ENCODE results near the gene PNMT.

Gene PNMT, protein sequence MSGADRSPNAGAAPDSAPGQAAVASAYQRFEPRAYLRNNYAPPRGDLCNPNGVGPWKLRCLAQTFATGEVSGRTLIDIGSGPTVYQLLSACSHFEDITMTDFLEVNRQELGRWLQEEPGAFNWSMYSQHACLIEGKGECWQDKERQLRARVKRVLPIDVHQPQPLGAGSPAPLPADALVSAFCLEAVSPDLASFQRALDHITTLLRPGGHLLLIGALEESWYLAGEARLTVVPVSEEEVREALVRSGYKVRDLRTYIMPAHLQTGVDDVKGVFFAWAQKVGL

GRCh38 chr17:39667945-39668924 is at the start of gene PNMT:
PNMT (plus strand) TSS chr17:39668453; CDS start chr17:39668476, 23 bp downstream.
- in situ Hi-C loops (cut with HindIII; ENCODE audit: low pct_ligation_motif_present, low sequenced_read_pairs), result no loop called here
- TF ChIP-seq CTCF (IDR thresholded peaks at IDR 0.05; ENCODE audit: low read depth, low read length, missing control alignments), result peak; percentile 75
- Histone ChIP-seq H3K36me3 (replicated peaks) (no peaks in the 10 kb centered on the region), H3K4me3 (ENCODE audit: low read depth, low read length) (peak within 1 kb of the TSS; percentile 20), H3K27me3 (replicated peaks) (peaks cover 16% of the 10 kb centered on the region), H3K27ac (no peak within 1 kb of the TSS)
- peak; percentile 9 for DNase-seq

DNA sequence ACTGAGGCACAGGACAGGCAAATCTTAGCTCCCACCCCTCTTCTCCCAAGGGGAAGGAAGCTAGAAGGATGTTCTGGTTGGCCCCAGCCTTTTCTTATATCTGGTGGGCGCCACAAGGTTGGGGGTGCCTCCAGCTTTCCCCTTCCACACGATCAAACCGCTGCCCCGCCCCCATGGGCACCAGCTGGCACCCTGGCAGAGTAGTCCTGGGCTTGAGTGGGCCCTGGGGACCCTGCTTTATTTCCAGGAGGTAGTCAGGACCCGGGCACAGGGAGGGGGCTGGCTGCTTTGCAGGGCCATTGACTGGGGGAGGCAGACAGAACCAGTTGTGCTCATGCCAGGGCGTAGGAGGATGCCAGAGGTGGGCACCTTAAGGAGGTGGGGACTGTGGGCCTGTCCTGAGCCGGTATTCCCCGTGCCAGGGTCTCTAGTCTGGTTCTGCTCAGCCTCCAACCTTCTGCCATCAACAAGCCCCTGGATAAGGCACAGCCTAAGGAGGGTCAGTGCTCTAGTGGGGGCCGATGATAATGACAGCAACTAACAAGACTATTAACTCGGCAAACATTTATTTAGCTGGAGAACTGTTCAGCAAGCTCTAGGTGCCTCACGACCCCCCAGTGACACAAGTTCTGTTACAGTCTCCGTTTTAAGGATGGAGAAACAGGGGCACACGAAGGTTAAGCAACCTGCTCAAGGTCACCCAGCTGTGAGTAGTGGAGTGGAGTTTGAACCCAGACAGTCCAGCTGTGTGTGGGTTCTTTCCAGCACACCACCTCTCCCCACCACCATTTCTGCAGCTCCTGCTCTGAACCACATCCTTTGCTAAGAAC is 49.1 kb upstream of the PNMT start:
- no peak for DNase-seq
- TF ChIP-seq CTCF (IDR thresholded peaks at IDR 0.05; ENCODE audit: low read depth, low read length, missing control alignments), result no peak
- Histone ChIP-seq H3K4me3 (ENCODE audit: low read depth, low read length) (no peak overlapping the region), H3K27ac (no peak overlapping the region), H3K27me3 (replicated peaks) (peaks cover 27% of the 10 kb centered on the region), H3K36me3 (replicated peaks) (no peaks in the 10 kb centered on the region)
- in situ Hi-C loops (cut with HindIII; ENCODE audit: low pct_ligation_motif_present, low sequenced_read_pairs), result no loop called here

DNA sequence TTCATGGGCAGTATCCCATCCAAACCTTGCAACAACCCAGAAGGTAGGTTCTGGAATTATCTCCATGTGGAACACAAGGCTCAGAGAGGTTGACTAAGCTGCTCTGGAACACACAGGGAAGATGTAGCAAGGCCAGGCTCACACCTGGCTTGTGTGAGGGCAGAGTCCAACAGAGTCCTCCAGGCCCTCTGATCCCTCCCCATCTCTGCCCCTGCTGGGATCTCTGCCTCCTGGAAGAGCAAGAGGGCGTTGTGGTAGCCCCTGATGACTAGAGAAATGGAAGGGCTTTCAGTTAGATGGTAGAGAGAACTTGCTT is 48.5 kb upstream of the PNMT start:
- Histone ChIP-seq H3K4me3 (ENCODE audit: low read depth, low read length) (no peak overlapping the region), H3K27me3 (replicated peaks) (peaks cover 30% of the 10 kb centered on the region), H3K27ac (no peak overlapping the region), H3K36me3 (replicated peaks) (no peaks in the 10 kb centered on the region)
- TF ChIP-seq CTCF (IDR thresholded peaks at IDR 0.05; ENCODE audit: low read depth, low read length, missing control alignments), result no peak
- no peak for DNase-seq
- in situ Hi-C loops (cut with HindIII; ENCODE audit: low pct_ligation_motif_present, low sequenced_read_pairs), result no loop called here

DNA sequence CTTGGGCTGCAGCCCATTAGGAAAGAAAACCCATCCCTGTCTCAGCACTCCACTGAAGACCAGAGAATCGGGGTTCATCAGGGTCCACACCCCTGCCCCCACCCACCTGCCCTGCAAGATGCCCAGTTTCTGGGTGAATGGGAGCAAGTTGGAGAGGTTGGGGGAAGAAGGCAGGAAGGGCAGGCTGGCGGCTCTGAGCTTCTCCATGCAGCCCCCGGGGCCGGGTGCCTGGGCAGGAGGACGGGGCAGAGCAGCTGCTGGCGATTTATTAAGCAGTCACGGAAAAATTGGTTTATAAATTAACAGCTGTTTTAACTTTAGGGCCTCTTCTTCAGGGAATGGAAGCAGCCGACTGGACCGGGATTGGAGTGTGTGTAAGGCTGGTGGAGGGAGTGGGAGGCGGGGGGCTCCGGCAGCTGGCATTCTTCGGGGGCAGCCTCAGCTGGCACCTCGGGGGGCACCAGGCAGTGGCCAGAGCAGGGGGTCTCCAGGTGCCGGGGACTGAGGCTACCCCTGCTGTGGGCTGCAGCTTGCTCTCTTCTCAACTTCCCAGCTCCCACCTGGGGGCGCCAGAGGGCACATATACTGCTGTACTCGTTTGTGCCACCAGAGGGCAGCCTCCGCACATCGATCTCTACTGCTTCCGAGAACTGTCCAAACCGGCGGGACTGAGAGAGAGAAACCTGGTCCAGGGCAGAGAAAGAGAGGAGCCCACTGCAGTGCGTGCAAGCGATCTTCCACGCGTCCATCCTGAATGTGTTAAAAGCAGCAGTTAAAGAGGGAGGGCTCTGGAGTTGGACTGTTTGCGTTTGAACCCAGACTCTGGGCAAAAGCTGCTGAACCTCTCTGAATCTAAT is 46.5 kb upstream of the PNMT start:
- in situ Hi-C loops (cut with HindIII; ENCODE audit: low pct_ligation_motif_present, low sequenced_read_pairs), result no loop called here
- Histone ChIP-seq H3K36me3 (replicated peaks) (no peaks in the 10 kb centered on the region), H3K27ac (no peak overlapping the region), H3K27me3 (replicated peaks) (peaks cover 36% of the 10 kb centered on the region), H3K4me3 (ENCODE audit: low read depth, low read length) (no peak overlapping the region)
- TF ChIP-seq CTCF (IDR thresholded peaks at IDR 0.05; ENCODE audit: low read depth, low read length, missing control alignments), result peak; percentile 100
- DNase-seq, result peak; percentile 79

DNA sequence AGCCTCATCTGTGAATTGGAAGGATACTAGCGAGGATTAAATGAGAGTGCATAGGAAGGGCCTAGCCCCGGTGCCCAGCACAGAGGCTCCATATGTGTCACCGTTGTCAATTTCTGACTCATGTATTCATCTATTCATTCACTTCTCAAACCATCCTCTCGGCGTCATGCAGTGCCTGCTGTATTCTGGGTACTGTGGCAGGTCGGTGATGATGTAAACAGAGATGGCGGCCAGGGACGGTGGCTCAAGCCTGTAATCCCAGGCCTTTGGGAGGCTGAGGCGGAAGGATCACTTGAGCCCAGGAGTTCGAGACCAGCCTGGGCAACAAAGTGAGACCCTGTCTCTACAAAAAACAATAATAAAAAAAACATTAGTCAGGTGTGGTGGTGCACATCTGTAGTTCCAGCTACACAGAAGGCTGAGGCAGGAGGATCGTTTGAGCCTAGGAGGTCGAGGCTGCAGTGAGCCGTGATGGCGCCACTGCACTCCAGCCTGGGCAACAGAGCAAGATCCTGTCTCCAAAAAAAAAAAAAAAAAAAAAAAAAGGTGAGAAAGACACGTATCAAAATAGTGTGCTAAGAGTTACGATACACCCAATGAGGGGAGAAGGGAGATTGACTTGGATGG is 45.8 kb upstream of the PNMT start:
- Histone ChIP-seq H3K27ac (no peak overlapping the region), H3K27me3 (replicated peaks) (peaks cover 36% of the 10 kb centered on the region), H3K4me3 (ENCODE audit: low read depth, low read length) (no peak overlapping the region), H3K36me3 (replicated peaks) (no peaks in the 10 kb centered on the region)
- DNase-seq, result no peak
- in situ Hi-C loops (cut with HindIII; ENCODE audit: low pct_ligation_motif_present, low sequenced_read_pairs), result no loop called here
- no peak for TF ChIP-seq CTCF (IDR thresholded peaks at IDR 0.05; ENCODE audit: low read depth, low read length, missing control alignments)

Data from brain microvascular endothelial cell (primary cell).